ENCODE results near the gene RAB15. TPM values are rescaled to one million over a fixed set of nuclear protein-coding genes. Genes with fewer than 3 reads are reported as not detected.
A peak's percentile ranks its signal among the peaks of the same experiment; 100 is the strongest.

RAB15 gene
- total and polyA plus RNA-seq, 2 donors (not counting 3 experiments of a cell fraction or from before 2014, with no cell fraction given) = 24.9 to 33.3 TPM

DNA sequence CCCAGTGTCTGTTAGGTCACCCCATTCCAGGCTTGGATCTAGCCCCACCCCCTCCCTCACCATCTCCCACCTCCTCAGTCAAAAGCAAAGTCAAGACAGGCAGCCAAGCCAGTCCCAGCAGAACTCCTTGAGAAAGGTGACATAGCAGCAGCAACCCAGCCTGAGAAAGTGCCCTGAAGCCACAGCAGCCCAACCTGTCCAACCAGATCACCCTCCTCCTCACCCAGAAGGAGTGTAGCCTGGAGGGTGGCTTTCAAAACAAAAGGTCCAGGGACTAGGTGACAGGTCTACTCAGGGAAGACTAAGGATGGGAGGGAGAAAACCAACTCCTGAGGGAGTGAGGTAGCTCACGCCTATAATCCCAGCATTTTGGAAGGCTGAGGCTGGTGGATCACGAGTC is 5.2 kb downstream of the RAB15 start:
- CTCF ChIA-PET = no interaction called here
- intact Hi-C loops (cut with micrococcal nuclease) (no loop called here), dilution Hi-C loops (cut with MboI; ENCODE audit: extremely low pct_ligation_motif_present, low sequenced_read_pairs) (no loop called here)
- no peak for DNase-seq (ENCODE audit: low read depth, low spot score)
- POLR2A ChIA-PET = no interaction called here
- Histone ChIP-seq H3K4me3 (replicated peaks in 1 of 3; ENCODE audit: insufficient read depth in 1 of 3, low read depth in 1 of 3, low read length in 3 of 3) (no peak overlapping the region), H3K9ac (replicated peaks; ENCODE audit: extremely low read depth, insufficient read depth, low read length) (no peak overlapping the region), H3K4me2 (ENCODE audit: insufficient read depth, low read length) (no peak overlapping the region), H3K79me2 (ENCODE audit: control insufficient read depth, insufficient read depth, low read length) (no peaks in the 10 kb centered on the region), H4K20me1 (replicated peaks; ENCODE audit: control insufficient read depth, extremely low read depth, insufficient read depth, low read length) (no peaks in the 10 kb centered on the region), H3K9me1 (replicated peaks; ENCODE audit: control insufficient read depth, extremely low read depth, insufficient read depth, low read length) (no peaks in the 10 kb centered on the region), H3K9me3 (replicated peaks; ENCODE audit: control insufficient read depth, insufficient read depth, low read length) (no peaks in the 10 kb centered on the region), H3K27me3 (ENCODE audit: control insufficient read depth in 2 of 2, insufficient read depth in 2 of 2, low read length in 2 of 2) (no peaks in the 10 kb centered on the region), H3K27ac (ENCODE audit: insufficient read depth, low read depth, low read length) (no peak overlapping the region), H3K36me3 (ENCODE audit: control insufficient read depth in 2 of 2, extremely low read depth in 1 of 2, insufficient read depth in 2 of 2, low read length in 2 of 2) (no peaks in the 10 kb centered on the region), H3K4me1 (ENCODE audit: control insufficient read depth, extremely low read depth, insufficient read depth, low read length) (peaks cover 14% of the 10 kb centered on the region), H2AFZ (ENCODE audit: low read depth, low read length) (no peak overlapping the region)
- no peak for FAIRE-seq
- TF ChIP-seq POLR2A (IDR thresholded peaks at IDR 0.05; ENCODE audit: low read depth, low read length) (no peak), JUN (IDR thresholded peaks at IDR 0.05; ENCODE audit: borderline replicate concordance, insufficient read depth, insufficient read length, low read depth) (no peak), FOS (IDR thresholded peaks at IDR 0.05; ENCODE audit: borderline replicate concordance, insufficient read depth, low read length) (no peak), GATA2 (IDR thresholded peaks at IDR 0.05; ENCODE audit: insufficient read depth, insufficient read length, low read depth, low read length) (no peak)
- TF ChIP-seq, protein P1, sequence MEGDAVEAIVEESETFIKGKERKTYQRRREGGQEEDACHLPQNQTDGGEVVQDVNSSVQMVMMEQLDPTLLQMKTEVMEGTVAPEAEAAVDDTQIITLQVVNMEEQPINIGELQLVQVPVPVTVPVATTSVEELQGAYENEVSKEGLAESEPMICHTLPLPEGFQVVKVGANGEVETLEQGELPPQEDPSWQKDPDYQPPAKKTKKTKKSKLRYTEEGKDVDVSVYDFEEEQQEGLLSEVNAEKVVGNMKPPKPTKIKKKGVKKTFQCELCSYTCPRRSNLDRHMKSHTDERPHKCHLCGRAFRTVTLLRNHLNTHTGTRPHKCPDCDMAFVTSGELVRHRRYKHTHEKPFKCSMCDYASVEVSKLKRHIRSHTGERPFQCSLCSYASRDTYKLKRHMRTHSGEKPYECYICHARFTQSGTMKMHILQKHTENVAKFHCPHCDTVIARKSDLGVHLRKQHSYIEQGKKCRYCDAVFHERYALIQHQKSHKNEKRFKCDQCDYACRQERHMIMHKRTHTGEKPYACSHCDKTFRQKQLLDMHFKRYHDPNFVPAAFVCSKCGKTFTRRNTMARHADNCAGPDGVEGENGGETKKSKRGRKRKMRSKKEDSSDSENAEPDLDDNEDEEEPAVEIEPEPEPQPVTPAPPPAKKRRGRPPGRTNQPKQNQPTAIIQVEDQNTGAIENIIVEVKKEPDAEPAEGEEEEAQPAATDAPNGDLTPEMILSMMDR (IDR thresholded peaks at IDR 0.05; ENCODE audit: extremely low read depth in 1 of 2, insufficient read depth in 1 of 2, low read depth in 1 of 2, low read length in 2 of 2) = no peak
- BruUV-seq (replicated peaks) = no TSS peak

DNA sequence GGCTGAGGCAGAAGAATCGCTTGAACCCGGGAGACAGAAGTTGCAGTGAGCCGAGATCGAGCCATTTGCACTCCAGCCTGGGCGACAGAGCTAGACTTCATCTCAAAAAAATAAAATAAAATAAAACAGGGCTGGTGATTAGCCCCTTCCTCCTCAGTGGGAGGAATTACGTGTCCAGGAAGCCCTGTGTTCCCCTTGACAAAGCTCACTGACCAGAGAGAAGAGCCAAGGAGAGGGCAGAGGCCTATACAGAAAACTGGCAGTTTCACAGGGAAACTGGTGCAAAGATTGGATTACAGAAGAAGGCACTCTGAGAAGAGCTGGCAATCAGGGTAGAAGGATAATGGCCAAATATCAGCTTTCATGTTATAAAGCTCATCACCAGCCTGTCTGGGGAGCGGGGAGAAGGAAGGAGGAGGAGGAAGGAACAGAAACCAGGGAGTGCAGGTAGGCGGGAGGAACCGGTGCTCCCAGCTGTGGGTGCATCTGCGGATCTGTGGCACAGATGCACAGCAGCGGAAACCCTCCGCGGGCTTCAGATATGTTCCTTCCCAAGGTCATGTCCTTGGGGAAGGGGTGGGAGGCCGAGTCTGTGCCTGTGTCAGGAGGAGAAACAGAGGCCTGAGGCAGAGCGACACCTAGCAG is 6.7 kb downstream of the RAB15 start:
- CTCF ChIA-PET = interaction anchor here (0.5 to 2.1 kb wide), 7 partner anchors 9 to 388 kb away, joined by 3 to 12 read pairs (median 5); no protein-coding TSS in a partner anchor
- POLR2A ChIA-PET = no interaction called here
- TF ChIP-seq FOS (IDR thresholded peaks at IDR 0.05; ENCODE audit: borderline replicate concordance, insufficient read depth, low read length) (peak; percentile 40), EZH2 (IDR thresholded peaks at IDR 0.05; ENCODE audit: borderline replicate concordance, low read depth, low read length, severe bottlenecking) (no peak)

More for the DNA sequence above, 6.7 kb downstream of the RAB15 start:
- H3K9ac ChIP-seq (replicated peaks; ENCODE audit: extremely low read depth, insufficient read depth, low read length) = peak overlapping the region; percentile 8
- intact Hi-C loops (cut with micrococcal nuclease) (no loop called here), dilution Hi-C loops (cut with MboI; ENCODE audit: extremely low pct_ligation_motif_present, low sequenced_read_pairs) (no loop called here)
- no peaks in the 10 kb centered on the region for H3K79me2 ChIP-seq (ENCODE audit: control insufficient read depth, insufficient read depth, low read length)
- peaks cover 8% of the 10 kb centered on the region for H3K4me1 ChIP-seq (ENCODE audit: control insufficient read depth, extremely low read depth, insufficient read depth, low read length)
- FAIRE-seq (peak; percentile 81), DNase-seq (ENCODE audit: low read depth, low spot score) (peak; percentile 74)
- H4K20me1 ChIP-seq (replicated peaks; ENCODE audit: control insufficient read depth, extremely low read depth, insufficient read depth, low read length) = no peaks in the 10 kb centered on the region
- no peaks in the 10 kb centered on the region for H3K27me3 ChIP-seq (ENCODE audit: control insufficient read depth in 2 of 2, insufficient read depth in 2 of 2, low read length in 2 of 2)
- H3K27ac ChIP-seq (ENCODE audit: insufficient read depth, low read depth, low read length) = no peak overlapping the region
- H3K9me3 ChIP-seq (replicated peaks; ENCODE audit: control insufficient read depth, insufficient read depth, low read length) = no peaks in the 10 kb centered on the region
- no TSS peak for BruUV-seq (replicated peaks)
- no peaks in the 10 kb centered on the region for H3K9me1 ChIP-seq (replicated peaks; ENCODE audit: control insufficient read depth, extremely low read depth, insufficient read depth, low read length)
- H3K4me2 ChIP-seq (ENCODE audit: insufficient read depth, low read length) = peak overlapping the region; percentile 38
- H3K36me3 ChIP-seq (ENCODE audit: control insufficient read depth in 2 of 2, extremely low read depth in 1 of 2, insufficient read depth in 2 of 2, low read length in 2 of 2) = no peaks in the 10 kb centered on the region
- H2AFZ ChIP-seq (ENCODE audit: low read depth, low read length) = peak overlapping the region; percentile 60
- H3K4me3 ChIP-seq (replicated peaks in 1 of 3; ENCODE audit: insufficient read depth in 1 of 3, low read depth in 1 of 3, low read length in 3 of 3) = no peak overlapping the region

All from endothelial cell of umbilical vein (primary cell).